Activated CD4-positive, alpha-beta T cell treated with anti-CD3 and anti-CD28 coated beads, Interleukin-2, amount 50 U/mL, for 24 hours (primary cell): Measurements from ENCODE around the gene FGF9.
A peak's percentile ranks its signal among the peaks of the same experiment; 100 is the strongest.

ENCODE experiments used
- DNase-seq, 2 donors: peaks; one replicate each; pipeline ENCODE4 v3.0.0-alpha.2; 2020; ENCODE audit warnings: low read depth in 1 of 2, low spot score in 1 of 2

Gene FGF9

GRCh38 chr13:21670883-21671619 is at the start of gene FGF9:
FGF9 (plus strand) TSS chr13:21671073; CDS start chr13:21671913, 840 bp downstream.
- DNase-seq, result peak; percentile 57 to 60

- DNase-seq, result no peak
Measured at GRCh38 chr13:21625366-21625765, 45.5 kb upstream of the FGF9 start.

GRCh38 chr13:21632196-21632595 is 38.7 kb upstream of the FGF9 start:
- no peak for DNase-seq

- no peak for DNase-seq
Measured at GRCh38 chr13:21636656-21637055, 34.2 kb upstream of the FGF9 start.

GRCh38 chr13:21637296-21637695 is 33.6 kb upstream of the FGF9 start:
- no peak for DNase-seq

- DNase-seq, result no peak
Measured at GRCh38 chr13:21638319-21639282, 32.3 kb upstream of the FGF9 start.

- DNase-seq, result no peak
Measured at GRCh38 chr13:21639561-21639960, 31.3 kb upstream of the FGF9 start.

GRCh38 chr13:21641629-21642028 is 29.2 kb upstream of the FGF9 start:
- DNase-seq, result no peak

- DNase-seq, result no peak
Measured at GRCh38 chr13:21657538-21657937, 13.3 kb upstream of the FGF9 start.

GRCh38 chr13:21659087-21659486 is 11.8 kb upstream of the FGF9 start:
- no peak for DNase-seq

- no peak for DNase-seq
Measured at GRCh38 chr13:21661097-21661909, 9.6 kb upstream of the FGF9 start.

GRCh38 chr13:21663197-21663596 is 7.7 kb upstream of the FGF9 start:
- no peak for DNase-seq

GRCh38 chr13:21668732-21669275 is 2.1 kb upstream of the FGF9 start:
- no peak for DNase-seq

GRCh38 chr13:21670006-21670882 is 629 bp upstream of the FGF9 start:
- DNase-seq, result peak; percentile 30 to 41

GRCh38 chr13:21671620-21672286 is 880 bp downstream of the FGF9 start:
- DNase-seq, result no peak

- no peak for DNase-seq
Measured at GRCh38 chr13:21672287-21672680, 1.4 kb downstream of the FGF9 start.

- DNase-seq, result no peak
Measured at GRCh38 chr13:21672796-21673538, 2.1 kb downstream of the FGF9 start.

- no peak for DNase-seq
Measured at GRCh38 chr13:21673539-21673788, 2.6 kb downstream of the FGF9 start.
